HG02623 (cell line): ENCODE results near the gene IER5.

Source experiments
- ATAC-seq: cut with Tn5 transposase; IDR thresholded peaks from one replicate; pipeline ENCODE4 v1.9.1; 2021; ENCODE audit warnings: moderate library complexity; ENCODE audit not compliant: unreplicated experiment

Gene IER5

GRCh38 chr1:181095763-181096184, 7.3 kb downstream of the IER5 start:
- ATAC-seq = no peak

GRCh38 chr1:181097242-181097641, 8.7 kb downstream of the IER5 start:
- no peak for ATAC-seq

GRCh38 chr1:181099152-181100014, 10.9 kb downstream of the IER5 start:
- ATAC-seq = peak; percentile 61

GRCh38 chr1:181100015-181100905, 11.8 kb downstream of the IER5 start:
- no peak for ATAC-seq

GRCh38 chr1:181100934-181101333, 12.4 kb downstream of the IER5 start:
- ATAC-seq = no peak

GRCh38 chr1:181101581-181102226, 13.2 kb downstream of the IER5 start:
- ATAC-seq = no peak

GRCh38 chr1:181102841-181103240, 14.3 kb downstream of the IER5 start:
- ATAC-seq = no peak

- ATAC-seq = no peak
Measured at GRCh38 chr1:181103399-181103798, 14.9 kb downstream of the IER5 start.

- ATAC-seq = no peak
Measured at GRCh38 chr1:181104042-181104789, 15.7 kb downstream of the IER5 start.

- peak; percentile 17 for ATAC-seq
Measured at GRCh38 chr1:181104790-181105133, 16.3 kb downstream of the IER5 start.

GRCh38 chr1:181105134-181106021, 16.9 kb downstream of the IER5 start:
- peak; percentile 78 for ATAC-seq

GRCh38 chr1:181106022-181106312, 17.5 kb downstream of the IER5 start:
- no peak for ATAC-seq

- ATAC-seq = no peak
Measured at GRCh38 chr1:181106479-181106878, 18.0 kb downstream of the IER5 start.

GRCh38 chr1:181107711-181108110, 19.2 kb downstream of the IER5 start:
- ATAC-seq = no peak

- no peak for ATAC-seq
Measured at GRCh38 chr1:181108304-181108867, 19.9 kb downstream of the IER5 start.

GRCh38 chr1:181110013-181110412, 21.5 kb downstream of the IER5 start:
- no peak for ATAC-seq

- ATAC-seq = no peak
Measured at GRCh38 chr1:181111559-181111958, 23.1 kb downstream of the IER5 start.

- no peak for ATAC-seq
Measured at GRCh38 chr1:181112071-181112929, 23.8 kb downstream of the IER5 start.
